Astrocyte (in vitro differentiated cells and primary cell): ENCODE data around the gene BAHCC1. TPM values are rescaled to one million over a fixed set of nuclear protein-coding genes. Genes with fewer than 3 reads are reported as not detected.
A peak's percentile ranks its signal among the peaks of the same experiment; 100 is the strongest.

Experiments
- DNase-seq: peaks from one replicate; pipeline ENCODE4 v3.0.0-alpha.2; 2010; ENCODE audit warnings: low read depth
- FAIRE-seq: peaks from 2 replicates; lab custom pipeline; 2011; peaks lifted over from hg19 to GRCh38; lab: Jason Lieb, UNC
- H2AFZ ChIP-seq: 2 replicates; pipeline ENCODE4 v1.6.0; 2012; ENCODE audit warnings: low read depth, low read length, inconsistent platforms
- H3K27ac ChIP-seq: 2 replicates; pipeline ENCODE4 v1.5.1; 2011; ENCODE audit warnings: low read depth, low read length, inconsistent platforms
- H3K27me3 ChIP-seq: 2 replicates; pipeline ENCODE4 v1.6.0; 2011; ENCODE audit warnings: low read length, inconsistent platforms; ENCODE audit not compliant: insufficient read depth
- H3K36me3 ChIP-seq: 2 replicates; pipeline ENCODE4 v1.5.1; 2011; ENCODE audit warnings: low read length, inconsistent platforms; ENCODE audit not compliant: insufficient read depth
- H3K4me1 ChIP-seq: 2 replicates; pipeline ENCODE4 v1.5.1; 2011; ENCODE audit warnings: low read length, inconsistent platforms; ENCODE audit not compliant: insufficient read depth
- H3K4me2 ChIP-seq: 2 replicates; pipeline ENCODE4 v1.6.0; 2012; ENCODE audit warnings: low read length, inconsistent platforms
- H3K4me3 ChIP-seq: 2 replicates; pipeline ENCODE4 v1.5.1; 2011; ENCODE audit warnings: low read depth, mild to moderate bottlenecking, low read length, inconsistent platforms; ENCODE audit not compliant: insufficient read depth
- H3K79me2 ChIP-seq: 2 replicates; pipeline ENCODE4 v1.6.0; 2012; ENCODE audit warnings: mild to moderate bottlenecking, low read length, inconsistent platforms; ENCODE audit not compliant: insufficient read depth
- H3K9ac ChIP-seq: 2 replicates; pipeline ENCODE4 v1.6.0; 2012; ENCODE audit warnings: mild to moderate bottlenecking, low read length, inconsistent platforms
- H3K9me3 ChIP-seq: 2 replicates; pipeline ENCODE4 v1.5.1; 2012; ENCODE audit warnings: low read depth, mild to moderate bottlenecking, low read length, inconsistent platforms; ENCODE audit not compliant: insufficient read depth
- H4K20me1 ChIP-seq: 2 replicates; pipeline ENCODE4 v1.6.0; 2012; ENCODE audit warnings: low read length, inconsistent platforms; ENCODE audit not compliant: insufficient read depth
- H3K27ac Mint-ChIP-seq: one replicate; pipeline ENCODE4 v1.8.0; 2021; ENCODE audit warnings: mild to moderate bottlenecking, mixed read lengths; ENCODE audit not compliant: unreplicated experiment
- H3K27me3 Mint-ChIP-seq: one replicate; pipeline ENCODE4 v1.8.0; 2021; ENCODE audit warnings: low read depth, mixed read lengths; ENCODE audit not compliant: unreplicated experiment
- H3K36me3 Mint-ChIP-seq: one replicate; pipeline ENCODE4 v1.8.0; 2021; ENCODE audit warnings: low read depth, mixed read lengths; ENCODE audit not compliant: unreplicated experiment
- H3K4me1 Mint-ChIP-seq: one replicate; pipeline ENCODE4 v1.8.0; 2021; ENCODE audit warnings: low read depth, mixed read lengths; ENCODE audit not compliant: unreplicated experiment
- H3K4me3 Mint-ChIP-seq: one replicate; pipeline ENCODE4 v1.8.0; 2021; ENCODE audit warnings: mild to moderate bottlenecking, moderate library complexity, mixed read lengths; ENCODE audit not compliant: unreplicated experiment
- H3K9me3 Mint-ChIP-seq: one replicate; pipeline ENCODE4 v1.8.0; 2021; ENCODE audit warnings: mild to moderate bottlenecking, mixed read lengths; ENCODE audit not compliant: unreplicated experiment
- EZH2 ChIP-seq: IDR thresholded peaks from 2 replicates; pipeline ENCODE4 v1.6.1; 2012; ENCODE audit warnings: mild to moderate bottlenecking, low read length, inconsistent platforms; ENCODE audit not compliant: insufficient read depth
- total RNA-seq: library from RNA; stranded (reverse); gene quantifications from 2 replicates; pipeline ENCODE4 v1.2.1, GENCODE V29; 2021
- TF ChIP-seq, protein P1 (sequence below): IDR thresholded peaks from 2 replicates; pipeline ENCODE4 v1.5.1; 2011; ENCODE audit warnings: low read depth, mild to moderate bottlenecking, inconsistent platforms, low read length, moderate library complexity; ENCODE audit not compliant: insufficient read depth

The BAHCC1 gene
- total RNA-seq, 1 donor from 2014 or later = 18.5 TPM

DNA sequence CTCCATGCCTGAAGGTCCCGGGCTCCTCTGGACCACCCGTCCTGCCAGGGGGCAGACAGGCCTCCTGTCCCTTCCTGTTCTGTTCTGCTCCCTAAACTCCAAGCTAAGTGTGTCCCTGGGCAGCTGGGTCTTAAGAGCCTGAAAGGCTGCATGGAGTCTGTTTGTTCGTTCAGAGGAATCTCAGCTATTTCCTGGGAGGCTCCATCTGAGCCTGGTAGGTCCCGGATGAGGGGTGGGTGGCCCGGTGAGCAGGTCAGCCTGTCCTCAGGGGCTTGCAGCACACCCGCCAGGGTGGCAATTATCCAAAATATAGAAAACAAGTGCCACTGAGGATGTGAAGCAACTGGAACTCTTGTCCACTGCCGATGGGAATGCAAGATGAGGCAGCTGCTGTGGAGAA lies 104.8 kb downstream of the BAHCC1 start:
- Histone ChIP-seq H3K27me3 (peaks cover 1% of the 10 kb centered on the region), H2AFZ (no peak overlapping the region), H3K9ac (no peak overlapping the region), H3K36me3 (no peaks in the 10 kb centered on the region), H3K4me2 (peak overlapping the region; percentile 18), H3K4me3 (no peak overlapping the region), H4K20me1 (no peaks in the 10 kb centered on the region), H3K4me1 (peaks cover 7% of the 10 kb centered on the region), H3K9me3 (no peaks in the 10 kb centered on the region), H3K27ac (no peak overlapping the region), H3K79me2 (no peaks in the 10 kb centered on the region)
- DNase-seq (no peak), FAIRE-seq (no peak)
- no peak overlapping the region for H3K27ac Mint-ChIP-seq
- H3K27me3 Mint-ChIP-seq = peaks cover 5% of the 10 kb centered on the region
- TF ChIP-seq EZH2 = no peak
- TF ChIP-seq, protein P1, sequence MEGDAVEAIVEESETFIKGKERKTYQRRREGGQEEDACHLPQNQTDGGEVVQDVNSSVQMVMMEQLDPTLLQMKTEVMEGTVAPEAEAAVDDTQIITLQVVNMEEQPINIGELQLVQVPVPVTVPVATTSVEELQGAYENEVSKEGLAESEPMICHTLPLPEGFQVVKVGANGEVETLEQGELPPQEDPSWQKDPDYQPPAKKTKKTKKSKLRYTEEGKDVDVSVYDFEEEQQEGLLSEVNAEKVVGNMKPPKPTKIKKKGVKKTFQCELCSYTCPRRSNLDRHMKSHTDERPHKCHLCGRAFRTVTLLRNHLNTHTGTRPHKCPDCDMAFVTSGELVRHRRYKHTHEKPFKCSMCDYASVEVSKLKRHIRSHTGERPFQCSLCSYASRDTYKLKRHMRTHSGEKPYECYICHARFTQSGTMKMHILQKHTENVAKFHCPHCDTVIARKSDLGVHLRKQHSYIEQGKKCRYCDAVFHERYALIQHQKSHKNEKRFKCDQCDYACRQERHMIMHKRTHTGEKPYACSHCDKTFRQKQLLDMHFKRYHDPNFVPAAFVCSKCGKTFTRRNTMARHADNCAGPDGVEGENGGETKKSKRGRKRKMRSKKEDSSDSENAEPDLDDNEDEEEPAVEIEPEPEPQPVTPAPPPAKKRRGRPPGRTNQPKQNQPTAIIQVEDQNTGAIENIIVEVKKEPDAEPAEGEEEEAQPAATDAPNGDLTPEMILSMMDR = no peak
- peak overlapping the region; percentile 54 for H3K4me3 Mint-ChIP-seq
- peaks cover 5% of the 10 kb centered on the region for H3K4me1 Mint-ChIP-seq
- no peaks in the 10 kb centered on the region for H3K9me3 Mint-ChIP-seq
- no peaks in the 10 kb centered on the region for H3K36me3 Mint-ChIP-seq

GRCh38 chr17:81502471-81503017 lies 107.3 kb downstream of the BAHCC1 start:
- TF ChIP-seq EZH2 = no peak
- TF ChIP-seq, protein P1 = no peak
- FAIRE-seq (no peak), DNase-seq (no peak)
- Histone ChIP-seq H2AFZ (no peak overlapping the region), H3K4me3 (no peak overlapping the region), H3K36me3 (no peaks in the 10 kb centered on the region), H4K20me1 (peaks cover 3% of the 10 kb centered on the region), H3K9ac (no peak overlapping the region), H3K4me1 (peaks cover 7% of the 10 kb centered on the region), H3K79me2 (no peaks in the 10 kb centered on the region), H3K27me3 (no peaks in the 10 kb centered on the region), H3K27ac (no peak overlapping the region), H3K4me2 (no peak overlapping the region), H3K9me3 (no peaks in the 10 kb centered on the region)
- Mint-ChIP-seq H3K27me3 (no peaks in the 10 kb centered on the region), H3K4me1 (peaks cover 5% of the 10 kb centered on the region), H3K4me3 (peak overlapping the region; percentile 27), H3K9me3 (no peaks in the 10 kb centered on the region), H3K36me3 (peaks cover under 1% of the 10 kb centered on the region), H3K27ac (no peak overlapping the region)

DNA sequence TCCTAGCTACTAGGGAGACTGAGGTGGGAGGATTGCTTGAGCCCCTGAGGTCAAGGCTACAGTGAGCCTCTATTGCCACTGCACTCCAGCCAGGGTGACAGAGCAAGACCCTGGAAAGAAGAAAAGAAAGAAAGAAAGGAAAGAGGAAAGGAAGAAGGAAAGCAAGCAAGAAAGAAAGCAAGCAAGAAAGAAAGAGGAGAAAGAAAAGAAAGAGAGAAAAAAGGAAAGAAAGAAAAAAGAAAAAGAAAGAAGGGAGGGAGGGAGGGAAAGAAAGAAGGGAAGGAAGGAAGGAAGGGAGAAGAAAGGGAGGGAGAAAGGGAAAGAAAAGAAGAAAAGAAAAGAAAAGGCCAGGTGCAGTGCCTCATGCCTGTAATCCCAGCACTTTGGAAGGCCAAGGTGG lies 108.4 kb downstream of the BAHCC1 start:
- TF ChIP-seq, protein P1 = no peak
- TF ChIP-seq EZH2 = no peak
- FAIRE-seq (no peak), DNase-seq (no peak)
- no peaks in the 10 kb centered on the region for H3K9me3 ChIP-seq
- peaks cover 14% of the 10 kb centered on the region for H4K20me1 ChIP-seq
- H3K9ac ChIP-seq = no peak overlapping the region
- Mint-ChIP-seq H3K4me1 (peaks cover 5% of the 10 kb centered on the region), H3K27me3 (no peaks in the 10 kb centered on the region), H3K4me3 (no peak overlapping the region), H3K36me3 (peaks cover 9% of the 10 kb centered on the region), H3K9me3 (no peaks in the 10 kb centered on the region), H3K27ac (no peak overlapping the region)
- H3K4me1 ChIP-seq = peaks cover 7% of the 10 kb centered on the region
- H3K36me3 ChIP-seq = no peaks in the 10 kb centered on the region
- H3K27ac ChIP-seq = no peak overlapping the region
- peaks cover 3% of the 10 kb centered on the region for H3K79me2 ChIP-seq
- no peaks in the 10 kb centered on the region for H3K27me3 ChIP-seq
- no peak overlapping the region for H3K4me2 ChIP-seq
- H3K4me3 ChIP-seq = no peak overlapping the region
- H2AFZ ChIP-seq = no peak overlapping the region
